MG63 (cell line): ENCODE results near the gene HCN1. TPM values are rescaled to one million over a fixed set of nuclear protein-coding genes. Genes with fewer than 3 reads are reported as not detected.
"Not testable (repeated sequence)": the region's sequence is repeated elsewhere in the genome, so short reads cannot be mapped to it uniquely, and the experiment has no call there.

ENCODE experiments used
- DNase-seq: peaks from one replicate; pipeline ENCODE4 v3.0.0-alpha.2; 2020
- H3K27me3 ChIP-seq: fragments of 250-450 bp; sonication (Bioruptor Pico); 2 replicates; pipeline ENCODE4 v1.5.1; 2020; ENCODE audit warnings: mild to moderate bottlenecking, moderate library complexity
- H3K36me3 ChIP-seq: fragments of 250-450 bp; sonication (Bioruptor Pico); 2 replicates; pipeline ENCODE4 v1.5.1; 2020; ENCODE audit warnings: mild to moderate bottlenecking, moderate library complexity
- H3K4me3 ChIP-seq: fragments of 250-450 bp; sonication (Bioruptor Pico); 2 replicates; pipeline ENCODE4 v1.5.1; 2020; ENCODE audit warnings: mild to moderate bottlenecking, moderate library complexity
- H3K9me3 ChIP-seq: fragments of 250-450 bp; sonication (Bioruptor Pico); 2 replicates; pipeline ENCODE4 v1.5.1; 2020; ENCODE audit warnings: mild to moderate bottlenecking, moderate library complexity
- total RNA-seq: library from RNA; depleted of rRNA; stranded (reverse); fragments of >200 nt; shearing (Covaris generic); gene quantifications from 2 replicates; pipeline ENCODE4 v1.2.3, GENCODE V29; 2014; ENCODE audit warnings: low replicate concordance

HCN1 gene
- total RNA-seq, 1 experiment from 2014 or later: not detected

GRCh38 chr5:45643056-45643455, 53.1 kb downstream of the HCN1 start:
- H3K4me3 ChIP-seq: no peak overlapping the region
- no peaks in the 10 kb centered on the region for H3K36me3 ChIP-seq
- no peaks in the 10 kb centered on the region for H3K27me3 ChIP-seq
- DNase-seq: no peak
- H3K9me3 ChIP-seq: no peaks in the 10 kb centered on the region

GRCh38 chr5:45642370-45642769, 53.8 kb downstream of the HCN1 start:
- Histone ChIP-seq H3K9me3 (no peaks in the 10 kb centered on the region), H3K36me3 (no peaks in the 10 kb centered on the region), H3K27me3 (no peaks in the 10 kb centered on the region), H3K4me3 (no peak overlapping the region)
- no peak for DNase-seq

- Histone ChIP-seq H3K4me3 (no peak overlapping the region), H3K9me3 (no peaks in the 10 kb centered on the region), H3K36me3 (no peaks in the 10 kb centered on the region), H3K27me3 (no peaks in the 10 kb centered on the region)
- no peak for DNase-seq
Observed at GRCh38 chr5:45639040-45639439, 57.1 kb downstream of the HCN1 start.

GRCh38 chr5:45627076-45627656, 69.0 kb downstream of the HCN1 start:
- no peak for DNase-seq
- H3K27me3 ChIP-seq: no peaks in the 10 kb centered on the region
- H3K9me3 ChIP-seq: no peaks in the 10 kb centered on the region
- no peak overlapping the region for H3K4me3 ChIP-seq
- H3K36me3 ChIP-seq: no peaks in the 10 kb centered on the region

- H3K36me3 ChIP-seq: no peaks in the 10 kb centered on the region
- no peak overlapping the region for H3K4me3 ChIP-seq
- no peaks in the 10 kb centered on the region for H3K9me3 ChIP-seq
- DNase-seq: peak; percentile 13
- no peaks in the 10 kb centered on the region for H3K27me3 ChIP-seq
Observed at GRCh38 chr5:45623832-45624231, 72.3 kb downstream of the HCN1 start.

GRCh38 chr5:45622365-45622764, 73.8 kb downstream of the HCN1 start:
- Histone ChIP-seq H3K36me3 (no peaks in the 10 kb centered on the region), H3K4me3 (no peak overlapping the region), H3K9me3 (no peaks in the 10 kb centered on the region), H3K27me3 (no peaks in the 10 kb centered on the region)
- DNase-seq: no peak

GRCh38 chr5:45617859-45618416, 78.2 kb downstream of the HCN1 start:
- Histone ChIP-seq H3K36me3 (no peaks in the 10 kb centered on the region), H3K4me3 (no peak overlapping the region), H3K27me3 (no peaks in the 10 kb centered on the region), H3K9me3 (no peaks in the 10 kb centered on the region)
- DNase-seq: no peak

- H3K27me3 ChIP-seq: no peaks in the 10 kb centered on the region
- no peaks in the 10 kb centered on the region for H3K9me3 ChIP-seq
- DNase-seq: no peak
- H3K36me3 ChIP-seq: no peaks in the 10 kb centered on the region
- no peak overlapping the region for H3K4me3 ChIP-seq
Observed at GRCh38 chr5:45609661-45610060, 86.5 kb downstream of the HCN1 start.

GRCh38 chr5:45604092-45604491, 92.1 kb downstream of the HCN1 start:
- Histone ChIP-seq H3K27me3 (no peaks in the 10 kb centered on the region), H3K36me3 (no peaks in the 10 kb centered on the region), H3K9me3 (no peaks in the 10 kb centered on the region), H3K4me3 (no peak overlapping the region)
- no peak for DNase-seq

- Histone ChIP-seq H3K9me3 (no peaks in the 10 kb centered on the region), H3K4me3 (no peak overlapping the region), H3K27me3 (no peaks in the 10 kb centered on the region), H3K36me3 (no peaks in the 10 kb centered on the region)
- no peak for DNase-seq
Observed at GRCh38 chr5:45601424-45601823, 94.8 kb downstream of the HCN1 start.

GRCh38 chr5:45596320-45596719, 99.9 kb downstream of the HCN1 start:
- Histone ChIP-seq H3K36me3 (no peaks in the 10 kb centered on the region), H3K9me3 (no peaks in the 10 kb centered on the region; the same call in 1 of the 2 replicates)

GRCh38 chr5:45586001-45586400, 110.2 kb downstream of the HCN1 start:
- H3K27me3 ChIP-seq, H3K36me3 ChIP-seq, H3K4me3 ChIP-seq, DNase-seq, H3K9me3 ChIP-seq: not testable (repeated sequence)

More at GRCh38 chr5:45596320-45596719, 99.9 kb downstream of the HCN1 start:
- DNase-seq: no peak
- Histone ChIP-seq H3K4me3 (no peak overlapping the region), H3K27me3 (no peaks in the 10 kb centered on the region)

- no peaks in the 10 kb centered on the region for H3K36me3 ChIP-seq
- no peak overlapping the region for H3K4me3 ChIP-seq
- no peaks in the 10 kb centered on the region for H3K9me3 ChIP-seq
- DNase-seq: peak; percentile 35
- H3K27me3 ChIP-seq: no peaks in the 10 kb centered on the region; the same call in 1 of the 2 replicates
Observed at GRCh38 chr5:45578270-45578669, 117.9 kb downstream of the HCN1 start.

- H3K36me3 ChIP-seq: no peaks in the 10 kb centered on the region
- no peaks in the 10 kb centered on the region for H3K9me3 ChIP-seq
- H3K4me3 ChIP-seq: no peak overlapping the region
- no peaks in the 10 kb centered on the region for H3K27me3 ChIP-seq
- no peak for DNase-seq
Observed at GRCh38 chr5:45568813-45569212, 127.4 kb downstream of the HCN1 start.

GRCh38 chr5:45542421-45542820, 153.8 kb downstream of the HCN1 start:
- DNase-seq: no peak
- Histone ChIP-seq H3K4me3 (no peak overlapping the region), H3K9me3 (no peaks in the 10 kb centered on the region), H3K27me3 (no peaks in the 10 kb centered on the region), H3K36me3 (no peaks in the 10 kb centered on the region)

- Histone ChIP-seq H3K9me3 (no peaks in the 10 kb centered on the region), H3K4me3 (no peak overlapping the region), H3K36me3 (no peaks in the 10 kb centered on the region), H3K27me3 (no peaks in the 10 kb centered on the region)
- DNase-seq: no peak
Observed at GRCh38 chr5:45533663-45534062, 162.5 kb downstream of the HCN1 start.

GRCh38 chr5:45532826-45533624, 163.2 kb downstream of the HCN1 start:
- no peaks in the 10 kb centered on the region for H3K36me3 ChIP-seq
- no peak for DNase-seq
- H3K4me3 ChIP-seq: no peak overlapping the region
- no peaks in the 10 kb centered on the region for H3K9me3 ChIP-seq
- H3K27me3 ChIP-seq: no peaks in the 10 kb centered on the region

- no peaks in the 10 kb centered on the region for H3K36me3 ChIP-seq
- H3K4me3 ChIP-seq: no peak overlapping the region
- no peaks in the 10 kb centered on the region for H3K27me3 ChIP-seq
- no peaks in the 10 kb centered on the region for H3K9me3 ChIP-seq
- peak; percentile 22 for DNase-seq
Observed at GRCh38 chr5:45521067-45521466, 175.1 kb downstream of the HCN1 start.
